ENCODE results near the gene SEPTIN5. TPM values are rescaled to one million over a fixed set of nuclear protein-coding genes. Genes with fewer than 3 reads are reported as not detected.

SEPTIN5 gene
- total RNA-seq, 2 experiments from 2014 or later = 0.94 to 1.5 TPM

DNA sequence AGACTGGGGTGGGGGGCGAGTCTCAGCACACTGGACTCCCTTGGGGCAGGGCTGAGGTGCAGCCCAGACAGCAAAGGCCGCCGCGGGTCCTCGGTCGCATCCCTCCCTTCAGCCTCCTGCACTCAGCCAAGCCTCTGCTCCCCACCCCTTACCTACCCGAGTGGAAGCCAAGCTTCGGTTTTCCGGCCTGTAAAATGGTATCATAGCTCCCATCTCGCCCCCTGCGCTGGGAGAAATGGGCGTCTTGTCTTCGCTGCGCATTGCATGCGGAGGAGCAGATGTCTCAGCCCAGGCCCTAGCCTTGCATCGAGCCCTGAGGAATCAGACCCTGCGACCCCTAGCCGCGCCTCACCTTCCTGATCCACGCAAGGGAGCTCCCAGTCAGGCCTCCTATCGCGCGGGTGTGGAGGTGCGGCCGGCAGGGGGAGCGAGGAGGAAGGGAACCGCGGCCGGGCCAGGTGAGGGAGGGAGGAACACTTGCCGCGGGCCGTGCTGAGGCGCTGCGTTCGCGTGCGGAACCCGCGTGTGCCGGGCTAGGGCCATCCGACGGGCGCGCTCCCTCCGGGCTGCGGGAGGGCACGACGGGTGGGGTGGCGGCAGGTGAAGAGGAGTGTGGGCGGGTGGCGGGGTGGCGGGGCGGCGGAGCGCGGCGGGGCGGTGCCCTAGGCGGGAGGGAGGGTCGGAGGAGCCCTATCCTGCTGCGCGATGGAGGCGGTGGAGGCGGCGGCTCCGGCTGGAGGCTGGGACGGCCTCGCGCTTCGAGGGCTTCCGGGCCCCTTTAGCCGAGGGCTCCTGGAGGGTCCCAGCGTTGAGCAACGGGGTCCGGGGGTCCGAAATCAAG is 42.2 kb downstream of the SEPTIN5 start:
- Mint-ChIP-seq H3K9me3 (ENCODE audit: low read depth) (no peaks in the 10 kb centered on the region), H3K36me3 (ENCODE audit: low read depth) (no peaks in the 10 kb centered on the region), H3K27me3 (peaks cover 46% of the 10 kb centered on the region), H3K4me3 (peak overlapping the region; percentile 32), H3K4me1 (peaks cover 25% of the 10 kb centered on the region), H3K27ac (no peak overlapping the region)
- DNase-seq = peak; percentile 83
- intact Hi-C loops (cut with DNase I, micrococcal nuclease) = loop anchor here in 1 of 2 experiments (1.0 to 5.0 kb wide), 3 partner anchors 32 to 154 kb away; no protein-coding TSS in a partner anchor
- ATAC-seq = peak; percentile 73
- ChIA-PET POLR2A (interaction anchor here (0.6 kb wide), 1 partner anchor 99 kb away, joined by 3 read pairs; no protein-coding TSS in a partner anchor), CTCF (interaction anchor here (0.6 to 2.3 kb wide), 11 partner anchors 11 to 197 kb away, joined by 3 to 12 read pairs (median 3); no protein-coding TSS in a partner anchor)

DNA sequence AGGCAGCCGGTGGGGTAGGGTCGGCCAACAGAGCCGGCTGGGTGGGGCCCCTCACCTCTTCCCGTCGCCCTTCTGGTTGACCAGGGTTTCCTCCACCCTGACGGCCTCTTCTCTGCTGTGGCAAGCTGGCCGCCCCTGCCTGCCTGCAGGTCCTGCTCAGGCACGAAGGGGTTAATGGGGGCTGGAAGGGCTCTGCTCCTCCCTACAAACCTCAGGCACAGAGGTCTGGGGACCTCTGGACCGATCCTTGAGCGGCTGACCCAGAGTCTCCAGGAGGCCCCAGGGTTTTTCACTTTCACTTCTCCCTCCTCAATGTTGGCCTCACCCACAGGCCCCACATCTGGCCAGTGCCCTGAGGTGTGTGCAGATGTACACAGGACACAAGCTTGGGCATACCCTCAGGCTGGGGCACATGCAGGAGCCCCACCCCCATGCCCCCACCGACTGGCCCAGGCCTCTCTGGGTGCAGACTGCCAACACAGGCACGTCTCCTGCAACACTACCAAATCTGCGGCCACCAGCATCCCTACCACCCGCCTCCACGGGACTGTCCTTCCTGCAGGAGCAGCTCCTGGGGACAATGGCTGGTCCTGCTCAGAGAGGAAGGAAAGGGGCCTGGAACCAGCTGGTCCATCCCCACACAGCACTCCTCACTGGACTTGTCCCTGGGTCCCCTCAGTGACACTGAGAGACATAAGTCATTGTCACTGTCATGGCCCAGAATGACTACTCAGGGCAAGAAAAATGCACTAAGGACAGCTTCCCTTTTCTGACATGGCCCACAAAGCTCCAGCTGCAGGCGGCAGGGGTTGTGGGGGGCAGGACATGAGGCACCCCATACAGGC is 43.1 kb downstream of the SEPTIN5 start:
- Mint-ChIP-seq H3K36me3 (ENCODE audit: low read depth) (no peaks in the 10 kb centered on the region), H3K27me3 (peaks cover 51% of the 10 kb centered on the region), H3K4me1 (peaks cover 27% of the 10 kb centered on the region), H3K9me3 (ENCODE audit: low read depth) (no peaks in the 10 kb centered on the region), H3K27ac (no peak overlapping the region), H3K4me3 (no peak overlapping the region)
- no peak for ATAC-seq
- CTCF ChIA-PET = interaction anchor here (0.5 to 2.3 kb wide), 7 partner anchors 15 to 191 kb away, joined by 3 to 12 read pairs (median 6); no protein-coding TSS in a partner anchor
- no peak for DNase-seq
- intact Hi-C loops (cut with DNase I, micrococcal nuclease) = loop anchor here in 1 of 2 experiments (2.0 to 5.0 kb wide), 2 partner anchors 33 to 135 kb away; no protein-coding TSS in a partner anchor
- POLR2A ChIA-PET = no interaction called here

DNA sequence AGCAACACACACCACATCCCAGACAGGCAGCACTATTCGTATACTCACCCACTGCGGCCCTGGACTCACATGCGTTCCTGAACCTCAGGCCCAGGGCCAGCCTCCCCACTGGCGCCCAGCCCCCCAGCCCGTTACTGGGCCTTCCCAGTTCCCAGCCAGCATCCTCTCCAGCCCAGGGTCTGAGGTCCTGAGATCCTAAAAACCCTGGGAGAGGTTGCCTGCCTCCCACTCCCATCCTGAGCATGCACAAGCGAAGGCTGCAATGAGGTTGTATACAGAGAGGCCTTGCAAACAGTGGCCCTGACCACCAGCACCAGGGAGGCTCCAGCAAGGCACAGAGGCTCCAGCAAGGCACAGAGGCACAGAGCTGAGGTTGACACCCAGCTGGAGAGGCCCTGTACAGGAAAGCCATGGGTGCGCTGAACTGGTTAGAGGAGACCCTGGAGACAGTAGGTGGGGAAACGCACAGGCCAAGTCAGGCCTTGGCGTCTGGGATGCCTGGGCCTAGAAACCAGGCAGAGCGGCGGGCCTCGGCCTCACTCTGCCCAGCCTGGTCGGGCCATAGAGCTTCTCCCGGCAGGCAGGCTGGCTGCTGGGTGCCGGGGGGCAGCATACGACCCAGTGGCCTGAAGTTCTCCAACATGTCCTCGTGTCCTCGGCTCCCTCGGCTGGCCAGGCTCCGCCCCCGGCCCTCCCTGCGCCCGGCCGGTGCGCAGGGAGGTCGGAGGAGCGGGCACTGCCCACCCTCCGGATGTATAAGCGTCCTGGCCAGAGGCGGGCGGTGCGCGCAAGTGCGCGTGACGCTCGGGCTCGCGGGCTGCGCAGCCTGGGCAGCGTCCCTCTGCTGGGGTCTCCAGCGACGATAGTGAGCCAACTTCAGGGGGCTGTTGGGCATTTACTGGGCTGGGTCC is 43.9 kb downstream of the SEPTIN5 start:
- Mint-ChIP-seq H3K27ac (no peak overlapping the region), H3K9me3 (ENCODE audit: low read depth) (no peaks in the 10 kb centered on the region), H3K27me3 (peaks cover 57% of the 10 kb centered on the region), H3K4me1 (peaks cover 27% of the 10 kb centered on the region), H3K4me3 (no peak overlapping the region), H3K36me3 (ENCODE audit: low read depth) (no peaks in the 10 kb centered on the region)
- POLR2A ChIA-PET = no interaction called here
- DNase-seq = no peak
- intact Hi-C loops (cut with DNase I, micrococcal nuclease) = loop anchor here in 1 of 2 experiments (2.0 to 5.0 kb wide), 2 partner anchors 33 to 134 kb away; no protein-coding TSS in a partner anchor
- ATAC-seq = no peak
- CTCF ChIA-PET = interaction anchor here (2.0 to 2.3 kb wide), 2 partner anchors 152 to 190 kb away, joined by 9 to 12 read pairs; no protein-coding TSS in a partner anchor

DNA sequence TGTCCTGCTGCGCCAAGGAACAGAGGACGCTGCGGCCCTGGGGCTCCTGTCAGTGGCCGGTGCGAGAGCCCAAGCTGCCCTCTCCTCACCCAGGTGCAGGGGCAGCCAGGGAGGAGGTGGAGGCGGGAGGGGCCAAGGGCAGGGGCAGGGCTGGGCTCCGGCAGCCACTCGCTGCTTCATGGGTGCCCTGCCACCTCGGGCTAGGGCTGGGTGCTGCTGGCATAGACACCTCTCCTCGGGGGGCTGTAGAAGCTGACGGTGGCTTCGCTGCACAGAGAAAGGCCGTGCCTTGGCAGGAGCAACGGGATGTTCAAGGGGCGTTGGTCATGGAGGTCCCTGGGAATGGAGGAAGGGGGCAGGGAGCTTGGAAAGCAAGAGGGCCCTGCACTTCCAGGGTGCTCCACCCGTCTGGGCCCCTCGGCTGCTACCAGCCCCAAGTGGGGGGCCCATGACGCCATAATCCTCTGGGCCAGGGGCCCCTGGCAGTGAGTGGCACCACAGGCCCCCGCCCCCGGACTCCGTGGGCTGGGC is 44.7 kb downstream of the SEPTIN5 start:
- H3K36me3 Mint-ChIP-seq (ENCODE audit: low read depth) = no peaks in the 10 kb centered on the region
- ChIA-PET POLR2A (no interaction called here), CTCF (no interaction called here)
- intact Hi-C loops (cut with DNase I, micrococcal nuclease) = loop anchor here in 1 of 2 experiments (5.0 kb wide), 1 partner anchor 133 kb away; no protein-coding TSS in a partner anchor
- no peak for DNase-seq
- no peaks in the 10 kb centered on the region for H3K9me3 Mint-ChIP-seq (ENCODE audit: low read depth)
- no peak for ATAC-seq
- no peak overlapping the region for H3K4me3 Mint-ChIP-seq
- H3K27ac Mint-ChIP-seq = no peak overlapping the region
- H3K4me1 Mint-ChIP-seq = peaks cover 27% of the 10 kb centered on the region
- peaks cover 57% of the 10 kb centered on the region for H3K27me3 Mint-ChIP-seq

DNA sequence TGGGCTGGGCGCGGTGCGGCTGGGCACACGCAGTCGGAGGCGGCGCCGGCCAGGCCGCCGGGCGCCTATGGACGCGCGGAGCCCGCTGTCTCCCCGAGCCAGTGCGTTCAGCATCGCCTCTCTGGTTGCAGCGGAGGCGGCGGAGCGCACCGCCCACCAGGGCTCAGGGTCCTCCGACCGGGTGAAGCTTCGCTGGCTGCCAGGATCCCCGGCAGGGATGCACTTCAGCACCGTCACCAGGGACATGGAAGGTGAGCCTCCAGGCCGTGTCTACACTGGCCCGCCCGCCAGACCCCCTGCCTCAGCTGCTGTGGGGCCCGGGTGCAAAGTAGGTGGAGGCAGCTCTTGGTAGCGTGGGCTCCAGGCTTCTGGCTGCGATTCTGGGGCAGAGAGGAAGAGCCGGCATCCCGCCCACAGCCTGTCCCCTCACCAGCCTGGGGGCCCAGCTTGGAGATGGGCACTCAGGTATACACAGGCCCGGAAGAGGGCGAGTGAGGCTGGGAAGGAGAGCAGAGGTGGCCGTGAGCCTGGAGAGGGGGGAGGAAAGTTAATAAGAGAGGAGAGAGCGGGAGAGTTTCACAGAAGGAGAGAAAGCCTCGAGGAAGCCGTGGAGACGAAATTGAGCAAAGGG is 45.2 kb downstream of the SEPTIN5 start:
- intact Hi-C loops (cut with DNase I, micrococcal nuclease) = loop anchor here in 1 of 2 experiments (5.0 kb wide), 1 partner anchor 133 kb away; no protein-coding TSS in a partner anchor
- Mint-ChIP-seq H3K36me3 (ENCODE audit: low read depth) (no peaks in the 10 kb centered on the region), H3K27ac (no peak overlapping the region), H3K4me3 (peak overlapping the region; percentile 72), H3K27me3 (peaks cover 52% of the 10 kb centered on the region), H3K9me3 (ENCODE audit: low read depth) (no peaks in the 10 kb centered on the region), H3K4me1 (peaks cover 27% of the 10 kb centered on the region)
- POLR2A ChIA-PET = no interaction called here
- no peak for ATAC-seq
- CTCF ChIA-PET = interaction anchor here (0.5 kb wide), 1 partner anchor 151 kb away, joined by 3 read pairs; no protein-coding TSS in a partner anchor
- DNase-seq = no peak

DNA sequence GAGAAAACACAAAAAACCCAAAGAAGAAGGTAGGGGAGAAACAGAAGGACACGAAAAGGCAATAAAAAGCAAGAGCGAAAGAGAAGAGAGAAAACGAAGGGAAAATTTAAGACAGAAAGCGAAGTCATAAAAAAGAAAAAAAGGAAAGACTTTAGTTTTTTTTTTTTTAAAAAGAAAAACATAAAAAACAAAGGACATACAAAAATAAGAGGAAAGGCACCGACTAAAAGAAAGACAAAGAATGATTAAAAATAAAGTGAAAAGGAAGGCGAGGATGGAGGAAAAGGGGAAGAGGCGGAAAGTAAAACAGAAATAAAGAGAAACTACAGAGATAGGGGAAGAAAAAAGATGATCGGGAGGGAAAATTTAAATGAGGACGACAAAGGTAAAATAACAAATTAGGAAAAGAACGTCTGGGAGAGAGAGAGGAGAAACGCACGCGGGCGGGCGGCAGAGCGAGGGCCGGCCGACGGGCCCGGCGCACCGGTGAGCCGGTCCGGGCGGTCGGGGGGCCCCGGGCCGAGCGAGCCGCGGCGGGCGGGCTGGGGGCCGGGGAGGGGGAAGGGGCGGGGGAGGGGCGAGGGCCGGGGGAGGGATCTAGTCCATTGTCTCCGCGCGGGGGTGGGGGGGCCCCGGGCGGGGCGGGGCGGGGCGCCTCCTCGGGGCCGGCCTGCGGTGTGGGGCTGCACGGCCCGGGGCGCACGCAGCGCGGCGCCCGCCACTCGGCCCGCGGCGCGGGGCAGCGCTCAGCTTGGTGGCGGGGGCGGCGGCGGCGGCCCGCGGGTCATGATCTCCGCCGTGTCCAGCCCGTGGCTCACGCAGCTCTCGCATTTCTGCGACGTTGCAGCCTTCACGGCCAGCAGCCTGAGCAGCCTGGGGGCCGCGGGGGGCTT is 46.0 kb downstream of the SEPTIN5 start, which contains the start of gene TBX1:
TBX1 (plus strand) TSS at position 721 of the 893 bp plus-strand sequence; CDS start at position 787, 66 bp downstream.
- POLR2A ChIA-PET = no interaction called here
- peaks cover 56% of the 10 kb centered on the region for H3K27me3 Mint-ChIP-seq
- ATAC-seq = no peak
- peaks cover 29% of the 10 kb centered on the region for H3K4me1 Mint-ChIP-seq
- CTCF ChIA-PET = interaction anchor here (0.5 kb wide), 1 partner anchor 150 kb away, joined by 3 read pairs; no protein-coding TSS in a partner anchor
- H3K36me3 Mint-ChIP-seq (ENCODE audit: low read depth) = no peaks in the 10 kb centered on the region
- H3K4me3 Mint-ChIP-seq = peak within 1 kb of the TSS; percentile 72
- no peaks in the 10 kb centered on the region for H3K9me3 Mint-ChIP-seq (ENCODE audit: low read depth)
- peak within 1 kb of the TSS; percentile 58 for H3K27ac Mint-ChIP-seq
- no peak for DNase-seq
- intact Hi-C loops (cut with DNase I, micrococcal nuclease) = no loop called here

DNA sequence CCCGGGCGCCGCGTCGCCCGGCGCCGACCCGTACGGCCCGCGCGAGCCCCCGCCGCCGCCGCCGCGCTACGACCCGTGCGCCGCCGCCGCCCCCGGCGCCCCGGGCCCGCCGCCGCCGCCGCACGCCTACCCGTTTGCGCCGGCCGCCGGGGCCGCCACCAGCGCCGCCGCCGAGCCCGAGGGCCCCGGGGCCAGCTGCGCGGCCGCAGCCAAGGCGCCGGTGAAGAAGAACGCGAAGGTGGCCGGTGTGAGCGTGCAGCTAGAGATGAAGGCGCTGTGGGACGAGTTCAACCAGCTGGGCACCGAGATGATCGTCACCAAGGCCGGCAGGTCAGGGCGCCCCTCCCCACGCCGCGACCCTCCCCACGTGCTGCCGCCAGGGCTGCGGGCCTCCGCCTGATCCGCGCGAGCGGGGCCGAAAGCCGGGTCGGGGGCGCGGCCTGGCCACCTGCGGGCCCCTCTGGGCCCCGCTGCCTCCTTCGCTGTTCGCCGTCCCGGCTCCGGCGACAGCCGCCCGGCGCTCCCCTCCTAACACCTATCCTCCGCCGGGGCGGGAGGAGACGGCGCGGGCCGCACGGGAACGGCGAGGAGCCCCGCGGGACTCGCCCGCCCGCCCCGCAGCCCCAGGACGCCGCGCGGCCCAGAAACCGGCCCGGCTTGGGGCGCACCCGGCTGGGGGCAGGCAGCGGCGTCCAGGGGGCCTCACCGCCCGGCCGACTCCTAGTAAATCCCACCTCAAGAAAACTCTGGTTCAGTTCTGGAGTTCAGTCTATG is 46.8 kb downstream of the SEPTIN5 start:
- H3K9me3 Mint-ChIP-seq (ENCODE audit: low read depth) = no peaks in the 10 kb centered on the region
- H3K36me3 Mint-ChIP-seq (ENCODE audit: low read depth) = no peaks in the 10 kb centered on the region
- ChIA-PET POLR2A (no interaction called here), CTCF (interaction anchor here (1.2 kb wide), 1 partner anchor 31 kb away, joined by 4 read pairs; no protein-coding TSS in a partner anchor)
- intact Hi-C loops (cut with DNase I, micrococcal nuclease) = no loop called here
- DNase-seq (no peak), ATAC-seq (no peak)
- H3K4me1 Mint-ChIP-seq = peaks cover 24% of the 10 kb centered on the region
- peak overlapping the region; percentile 21 for H3K4me3 Mint-ChIP-seq
- peaks cover 52% of the 10 kb centered on the region for H3K27me3 Mint-ChIP-seq
- H3K27ac Mint-ChIP-seq = no peak overlapping the region

DNA sequence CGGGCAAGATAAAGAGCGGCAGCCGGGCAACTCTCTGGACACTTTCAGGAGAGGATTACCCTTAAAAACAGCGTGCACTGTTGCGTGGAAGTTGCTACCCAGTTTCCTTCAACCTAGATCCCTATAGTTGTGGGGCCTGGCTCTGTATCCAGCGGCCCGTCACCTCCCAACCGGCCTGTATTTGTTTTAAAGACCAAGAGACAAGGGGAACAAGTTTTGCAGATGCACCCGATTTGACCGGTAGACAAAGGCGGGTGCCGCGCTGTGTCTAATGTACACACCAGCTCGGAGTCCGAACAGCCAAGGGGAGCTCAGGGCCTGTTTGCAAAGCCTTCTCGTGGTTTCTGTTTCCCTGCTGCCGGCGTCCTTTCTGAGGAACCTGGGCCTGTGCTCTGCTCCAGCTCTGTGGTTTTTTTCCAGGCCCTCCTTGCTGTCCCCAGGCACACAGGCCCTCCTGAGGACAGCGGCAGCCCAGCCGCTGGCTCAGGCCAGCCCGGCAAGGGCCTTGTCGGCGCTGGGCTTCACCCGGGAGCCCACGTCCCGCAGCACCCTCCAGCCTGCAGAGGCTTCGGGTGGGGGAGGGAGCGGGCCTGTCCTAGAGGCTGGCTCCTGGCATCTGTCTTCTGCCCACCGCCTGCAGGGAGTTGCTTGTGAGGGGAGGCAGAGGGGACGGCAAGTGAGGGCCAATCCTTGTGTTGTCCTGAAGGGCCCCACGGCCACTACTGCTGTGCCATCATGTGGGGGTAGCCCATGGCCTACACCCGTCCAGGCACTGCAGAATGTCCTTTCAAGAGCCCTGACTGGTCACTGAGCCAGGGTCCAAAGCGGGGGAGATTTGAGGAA is 47.6 kb downstream of the SEPTIN5 start:
- no peak for ATAC-seq

More for the DNA sequence above, 47.6 kb downstream of the SEPTIN5 start:
- no peak for DNase-seq
- H3K27ac Mint-ChIP-seq = no peak overlapping the region
- ChIA-PET POLR2A (no interaction called here), CTCF (interaction anchor here (1.0 to 1.2 kb wide), 2 partner anchors 31 to 38 kb away, joined by 3 to 4 read pairs; partner anchors contain the start of gene GP1BB)
- peak overlapping the region; percentile 21 for H3K4me3 Mint-ChIP-seq
- H3K4me1 Mint-ChIP-seq = peaks cover 20% of the 10 kb centered on the region
- intact Hi-C loops (cut with DNase I, micrococcal nuclease) = no loop called here
- H3K27me3 Mint-ChIP-seq = peaks cover 49% of the 10 kb centered on the region
- H3K36me3 Mint-ChIP-seq (ENCODE audit: low read depth) = no peaks in the 10 kb centered on the region
- H3K9me3 Mint-ChIP-seq (ENCODE audit: low read depth) = no peaks in the 10 kb centered on the region
